ENCODE measurements around the gene DNAJB12. TPM values are rescaled to one million over a fixed set of nuclear protein-coding genes. Genes with fewer than 3 reads are reported as not detected.
A peak's percentile ranks its signal among the peaks of the same experiment; 100 is the strongest.

DNAJB12 gene
- polyA plus RNA-seq, 1 donor (not counting 4 experiments of a cell fraction or from before 2014, with no cell fraction given) = 12.0 TPM

- no peak overlapping the region for H3K4me3 ChIP-seq (ENCODE audit: control insufficient read depth in 2 of 3, extremely low read depth in 1 of 3, insufficient read depth in 2 of 3, low read depth in 1 of 3, low read length in 3 of 3)
- H2AFZ ChIP-seq (ENCODE audit: control insufficient read depth, low read length) = peak overlapping the region; percentile 49
- H3K9me3 ChIP-seq (ENCODE audit: control insufficient read depth, low read depth, low read length) = no peaks in the 10 kb centered on the region
- H3K4me1 ChIP-seq (ENCODE audit: control insufficient read depth, extremely low read depth, insufficient read depth, low read length) = peaks cover 8% of the 10 kb centered on the region
- FAIRE-seq = no peak
- no peak overlapping the region for H3K27ac ChIP-seq (ENCODE audit: control insufficient read depth, insufficient read depth, low read length)
- no peaks in the 10 kb centered on the region for H3K36me3 ChIP-seq (ENCODE audit: control insufficient read depth in 2 of 2, extremely low read depth in 1 of 2, insufficient read depth in 2 of 2, low read length in 2 of 2)
- no peaks in the 10 kb centered on the region for H3K27me3 ChIP-seq (ENCODE audit: control insufficient read depth, extremely low read depth, insufficient read depth, low read length)
- H3K4me2 ChIP-seq (ENCODE audit: control insufficient read depth, extremely low read depth, insufficient read depth, low read depth, low read length) = no peak overlapping the region
- TF ChIP-seq CTCF (optimal IDR thresholded peaks at IDR 0.05 in 1 of 3, IDR thresholded peaks at IDR 0.05 in 1 of 3, conservative IDR thresholded peaks at IDR 0.05 in 1 of 3; ENCODE audit: extremely low read depth in 1 of 3, insufficient read depth in 2 of 3, low read length in 3 of 3) (no peak), EZH2 (IDR thresholded peaks at IDR 0.05; ENCODE audit: low read length) (no peak)
- no peak overlapping the region for H3K9ac ChIP-seq (ENCODE audit: control insufficient read depth, extremely low read depth, insufficient read depth, low read length)
- dilution Hi-C loops (cut with MboI; ENCODE audit: extremely low pct_ligation_motif_present, low sequenced_read_pairs) = no loop called here
- DNase-seq (ENCODE audit: low read depth, low spot score) = no peak
- no peaks in the 10 kb centered on the region for H3K79me2 ChIP-seq (ENCODE audit: control insufficient read depth, insufficient read depth, low read length)
- H3K9me1 ChIP-seq (ENCODE audit: control insufficient read depth, extremely low read depth, insufficient read depth, low read length) = no peaks in the 10 kb centered on the region
- no peaks in the 10 kb centered on the region for H4K20me1 ChIP-seq (ENCODE audit: control insufficient read depth, extremely low read depth, insufficient read depth, low read length)
These were observed 68.7 kb downstream of the DNAJB12 start for GRCh38 chr10:72285972-72286521.

GRCh38 chr10:72283131-72283530 is 71.6 kb downstream of the DNAJB12 start:
- H3K36me3 ChIP-seq (ENCODE audit: control insufficient read depth in 2 of 2, extremely low read depth in 1 of 2, insufficient read depth in 2 of 2, low read length in 2 of 2) = no peaks in the 10 kb centered on the region

More at GRCh38 chr10:72283131-72283530, 71.6 kb downstream of the DNAJB12 start:
- Histone ChIP-seq H3K9ac (ENCODE audit: control insufficient read depth, extremely low read depth, insufficient read depth, low read length) (no peak overlapping the region), H3K4me2 (ENCODE audit: control insufficient read depth, extremely low read depth, insufficient read depth, low read depth, low read length) (no peak overlapping the region), H4K20me1 (ENCODE audit: control insufficient read depth, extremely low read depth, insufficient read depth, low read length) (no peaks in the 10 kb centered on the region), H2AFZ (ENCODE audit: control insufficient read depth, low read length) (no peak overlapping the region), H3K4me1 (ENCODE audit: control insufficient read depth, extremely low read depth, insufficient read depth, low read length) (peaks cover 8% of the 10 kb centered on the region), H3K27me3 (ENCODE audit: control insufficient read depth, extremely low read depth, insufficient read depth, low read length) (no peaks in the 10 kb centered on the region), H3K9me1 (ENCODE audit: control insufficient read depth, extremely low read depth, insufficient read depth, low read length) (no peaks in the 10 kb centered on the region), H3K79me2 (ENCODE audit: control insufficient read depth, insufficient read depth, low read length) (no peaks in the 10 kb centered on the region), H3K27ac (ENCODE audit: control insufficient read depth, insufficient read depth, low read length) (no peak overlapping the region), H3K4me3 (ENCODE audit: control insufficient read depth in 2 of 3, extremely low read depth in 1 of 3, insufficient read depth in 2 of 3, low read depth in 1 of 3, low read length in 3 of 3) (no peak overlapping the region), H3K9me3 (ENCODE audit: control insufficient read depth, low read depth, low read length) (no peaks in the 10 kb centered on the region)
- dilution Hi-C loops (cut with MboI; ENCODE audit: extremely low pct_ligation_motif_present, low sequenced_read_pairs) = no loop called here
- TF ChIP-seq EZH2 (IDR thresholded peaks at IDR 0.05; ENCODE audit: low read length) = no peak
- TF ChIP-seq CTCF (optimal IDR thresholded peaks at IDR 0.05 in 1 of 3, IDR thresholded peaks at IDR 0.05 in 1 of 3, conservative IDR thresholded peaks at IDR 0.05 in 1 of 3; ENCODE audit: extremely low read depth in 1 of 3, insufficient read depth in 2 of 3, low read length in 3 of 3) = no peak
- no peak for DNase-seq (ENCODE audit: low read depth, low spot score)
- no peak for FAIRE-seq

Small RNAs within 50 kb of the gene (small RNA-seq; reads per million reads assigned to genes)
- 0 reads per million in 3 experiments for gene RNU6-805P (ENCODE audit: insufficient read length in 3 of 3, low read depth in 3 of 3, low replicate concordance in 1 of 3)

Other genes starting within 250 kb of the DNAJB12 start
- gene ANAPC16, start 138.9 kb downstream of the DNAJB12 start, polyA plus RNA-seq = 61.6 to 93.9 TPM (median 70.2 TPM) in 3 replicates
- 21.3 to 32.9 TPM (median 31.9 TPM) in 3 replicates for gene ASCC1, start 138.6 kb downstream of the DNAJB12 start, polyA plus RNA-seq
- 153 to 289 TPM (median 248 TPM) in 3 replicates for gene DDIT4, start 81.0 kb downstream of the DNAJB12 start, polyA plus RNA-seq

Measured in keratinocyte (primary cell).